ENCODE data around the gene ZSWIM7. TPM values are rescaled to one million over a fixed set of nuclear protein-coding genes. Genes with fewer than 3 reads are reported as not detected.

Gene ZSWIM7, protein sequence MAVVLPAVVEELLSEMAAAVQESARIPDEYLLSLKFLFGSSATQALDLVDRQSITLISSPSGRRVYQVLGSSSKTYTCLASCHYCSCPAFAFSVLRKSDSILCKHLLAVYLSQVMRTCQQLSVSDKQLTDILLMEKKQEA
- 11.9 and 12.2 TPM in 2 replicates for total RNA-seq

DNA sequence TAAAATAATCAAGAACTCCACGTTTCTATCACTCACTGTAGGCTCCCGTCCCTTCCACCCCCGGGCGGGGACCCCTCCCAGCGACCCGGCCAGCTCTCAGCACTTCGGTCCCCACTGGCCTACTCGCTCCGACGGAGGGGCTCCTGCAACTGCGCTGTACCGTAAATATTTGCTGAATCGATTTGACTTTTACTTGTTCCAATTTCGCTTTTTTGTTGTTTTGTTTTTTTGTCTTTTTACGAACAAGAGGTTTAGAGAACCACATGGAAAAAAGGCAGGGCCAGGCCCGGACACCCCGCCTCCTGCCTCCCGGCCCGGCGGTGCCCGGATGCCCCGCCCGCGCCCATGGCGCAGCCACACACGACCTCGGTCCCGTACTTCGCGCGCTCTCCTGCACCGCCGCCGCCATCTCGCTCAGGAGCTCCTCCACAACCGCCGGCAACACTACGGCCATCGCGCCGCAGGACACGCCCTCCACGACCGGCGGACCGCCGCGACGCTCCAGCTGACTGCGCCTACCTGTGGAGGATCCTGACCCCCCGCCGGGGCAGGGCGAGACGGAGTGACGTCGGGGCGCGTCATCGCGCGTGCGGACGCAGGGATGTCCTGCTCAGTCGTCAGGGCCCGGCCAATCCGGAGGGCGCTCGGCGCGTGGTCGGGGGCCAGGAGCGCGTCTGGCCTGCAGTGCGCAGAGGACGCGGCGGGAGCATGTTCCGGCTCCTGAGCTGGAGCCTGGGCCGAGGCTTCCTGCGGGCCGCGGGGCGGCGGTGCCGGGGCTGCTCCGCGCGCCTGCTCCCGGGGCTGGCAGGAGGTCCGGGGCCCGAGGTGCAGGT lies at the start of gene ZSWIM7, which contains the start of gene TTC19:
ZSWIM7 (minus strand) TSS at position 564 of the 833 bp plus-strand sequence; CDS start at position 454, 110 bp downstream.
TTC19 (plus strand) TSS at position 684 of the 833 bp plus-strand sequence; CDS start at position 709, 25 bp downstream.
- intact Hi-C loops (cut with micrococcal nuclease): loop anchor here (1.0 to 5.0 kb wide), 4 partner anchors 40 to 440 kb away; partner anchors contain the start of genes NCOR1 and PIGL

DNA sequence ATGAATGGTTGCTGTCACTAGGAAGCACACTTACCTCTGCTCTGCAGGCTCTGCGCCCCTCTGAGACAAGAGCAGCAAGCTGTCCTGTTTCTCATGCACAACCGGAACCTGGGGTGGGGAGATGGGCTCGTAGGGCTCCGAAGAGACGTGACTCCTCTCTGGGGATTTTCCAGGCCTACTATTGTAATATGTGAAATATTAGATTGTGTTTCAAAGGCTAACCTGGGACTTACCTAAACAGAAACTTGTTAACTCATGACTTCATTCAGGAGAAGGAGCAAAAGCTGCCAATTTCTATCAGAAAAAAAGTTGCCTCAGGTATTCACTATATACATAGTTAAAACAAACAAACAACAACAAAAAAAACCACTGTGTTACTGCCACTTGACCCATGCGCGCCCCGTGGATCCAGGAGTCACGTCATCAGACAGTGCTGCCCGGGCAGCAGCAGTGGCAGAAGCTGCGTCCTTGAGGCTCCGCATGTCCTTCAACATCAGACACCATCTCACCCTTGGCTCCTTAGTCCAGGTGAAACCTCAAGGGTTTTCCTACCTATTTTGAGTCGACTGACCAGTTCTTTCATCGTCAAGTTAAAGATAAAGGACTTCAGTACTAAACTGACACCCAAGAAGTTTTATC lies 49.4 kb upstream of the ZSWIM7 start:
- intact Hi-C loops (cut with micrococcal nuclease): no loop called here

DNA sequence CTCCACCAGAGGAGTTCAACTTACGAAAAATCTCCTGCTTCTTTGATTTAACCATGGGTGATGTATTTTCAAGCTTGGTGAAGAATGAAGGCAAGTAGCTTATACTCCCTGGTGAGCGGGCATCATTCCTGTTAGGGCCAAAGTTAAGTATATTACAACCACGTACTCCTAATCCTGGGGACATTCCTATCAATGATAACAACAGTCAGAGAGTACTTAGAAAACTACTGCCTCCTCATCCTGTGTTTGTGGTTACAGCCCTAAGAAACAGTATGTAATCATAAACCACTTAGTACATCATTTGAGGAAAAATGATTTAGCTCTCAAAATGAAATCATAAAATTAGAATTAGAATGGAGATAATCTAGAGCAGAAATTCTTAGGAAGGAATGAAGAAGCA lies 47.5 kb upstream of the ZSWIM7 start:
- intact Hi-C loops (cut with micrococcal nuclease): no loop called here

DNA sequence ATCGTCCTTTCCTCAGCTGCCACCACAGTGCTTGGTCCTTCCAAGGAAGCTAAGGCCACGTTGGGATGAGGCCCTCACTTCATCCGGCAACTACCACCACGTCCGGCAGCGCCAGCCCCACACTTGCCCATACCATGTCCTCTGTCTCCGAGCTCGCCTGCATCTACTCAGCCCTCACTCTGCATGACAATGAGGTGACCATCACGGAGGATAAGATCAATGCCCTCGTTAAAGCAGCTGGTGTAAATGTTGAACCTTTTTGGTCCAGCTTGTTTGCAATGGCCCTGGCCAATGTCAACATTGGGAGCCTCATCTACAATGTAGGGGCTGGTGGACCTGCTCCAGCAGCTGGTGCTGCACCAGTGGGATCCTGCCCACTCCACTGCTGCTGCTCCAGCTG lies 45.0 kb upstream of the ZSWIM7 start:
- intact Hi-C loops (cut with micrococcal nuclease): no loop called here

DNA sequence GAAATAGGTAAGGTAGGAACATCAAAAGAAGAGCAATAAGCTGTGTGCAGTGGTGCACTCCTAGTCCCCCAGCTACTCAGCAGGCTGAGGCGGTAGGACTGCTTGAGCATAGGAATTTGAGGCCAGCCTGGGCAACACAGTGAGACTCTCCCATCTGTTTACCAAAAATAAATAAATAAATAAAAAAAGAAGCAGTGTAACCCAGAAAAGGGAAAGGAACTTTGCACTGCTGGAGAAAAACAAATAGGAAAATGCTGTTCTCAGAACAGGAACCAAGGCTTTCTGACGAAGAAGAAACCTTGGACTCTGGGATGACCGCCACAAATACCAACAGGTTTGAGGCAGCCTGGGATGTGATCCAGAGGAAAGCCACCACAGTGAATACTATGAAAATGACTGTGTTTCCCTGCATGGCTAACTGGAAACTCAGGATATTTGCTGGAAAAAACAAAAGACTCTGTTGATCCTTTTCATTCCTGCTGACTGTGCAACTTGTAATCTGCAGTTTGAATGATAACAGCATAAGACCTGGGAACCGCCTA lies 41.3 kb upstream of the ZSWIM7 start:
- intact Hi-C loops (cut with micrococcal nuclease): no loop called here

DNA sequence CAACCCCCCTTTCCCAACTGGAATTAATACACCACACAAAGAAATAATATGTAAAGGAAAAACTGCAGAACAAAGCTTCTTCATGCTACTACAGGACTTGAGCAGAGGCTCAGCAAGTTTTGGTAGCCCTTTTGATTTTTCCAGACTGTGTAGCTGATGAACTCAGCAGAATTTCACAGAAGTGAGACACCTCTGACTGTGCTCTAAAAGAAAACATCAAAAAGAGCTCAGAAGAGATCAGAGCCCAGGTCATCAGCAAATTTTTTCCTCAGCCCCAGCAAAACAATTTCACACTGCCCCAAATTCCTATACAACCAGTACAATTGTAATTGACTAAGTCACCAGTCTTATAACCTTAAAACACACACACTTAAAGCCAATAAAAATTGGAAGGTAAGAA lies 38.1 kb upstream of the ZSWIM7 start:
- intact Hi-C loops (cut with micrococcal nuclease): no loop called here

DNA sequence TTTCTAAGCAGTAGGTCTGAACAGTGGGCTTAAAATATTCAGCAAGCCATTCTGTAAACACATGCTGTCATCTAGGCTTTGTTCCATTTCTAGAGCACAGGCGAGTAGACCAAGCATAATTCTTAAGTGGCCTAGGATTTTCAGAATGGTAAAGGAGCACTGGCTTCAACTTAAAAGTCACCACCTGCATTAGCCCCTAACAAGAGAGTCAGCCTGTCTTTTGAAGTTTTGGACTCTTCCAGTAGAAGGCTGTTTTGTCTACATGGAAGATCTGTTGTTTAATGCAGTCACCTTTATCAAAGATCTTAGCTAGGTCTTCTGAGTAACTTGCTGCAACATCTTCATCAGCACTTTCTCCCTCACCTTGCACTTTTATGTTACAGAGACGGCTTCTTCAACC lies 36.8 kb upstream of the ZSWIM7 start:
- intact Hi-C loops (cut with micrococcal nuclease): no loop called here

DNA sequence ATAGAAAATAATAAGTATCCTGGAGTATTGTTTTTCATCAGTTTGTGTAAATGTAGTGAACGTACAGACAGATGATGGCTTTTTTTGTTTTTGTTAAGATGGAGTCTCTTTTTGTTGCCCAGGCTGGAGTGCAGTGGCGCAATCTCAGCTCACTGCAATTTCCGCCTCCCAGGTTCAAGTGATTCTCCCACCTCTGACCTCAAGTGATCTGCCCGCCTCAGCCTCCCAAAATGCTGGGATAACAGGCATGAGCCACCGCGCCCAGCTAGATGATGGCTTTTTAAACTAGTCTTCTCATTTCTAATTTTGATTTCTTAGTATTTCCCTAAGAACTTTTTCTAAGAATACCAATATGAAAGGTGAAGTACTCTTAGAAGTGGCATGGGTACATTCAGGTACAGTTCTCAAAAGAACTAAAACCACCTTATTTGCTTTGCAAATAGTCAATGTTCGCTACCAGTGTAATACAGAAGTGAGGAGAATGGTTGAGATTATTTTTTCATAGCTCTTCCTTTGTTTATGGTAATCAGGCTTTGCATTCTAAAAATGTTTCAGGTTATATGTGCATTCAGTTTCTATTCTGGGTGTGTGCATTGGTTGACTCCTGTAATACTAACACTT lies 34.3 kb upstream of the ZSWIM7 start:
- intact Hi-C loops (cut with micrococcal nuclease): no loop called here

DNA sequence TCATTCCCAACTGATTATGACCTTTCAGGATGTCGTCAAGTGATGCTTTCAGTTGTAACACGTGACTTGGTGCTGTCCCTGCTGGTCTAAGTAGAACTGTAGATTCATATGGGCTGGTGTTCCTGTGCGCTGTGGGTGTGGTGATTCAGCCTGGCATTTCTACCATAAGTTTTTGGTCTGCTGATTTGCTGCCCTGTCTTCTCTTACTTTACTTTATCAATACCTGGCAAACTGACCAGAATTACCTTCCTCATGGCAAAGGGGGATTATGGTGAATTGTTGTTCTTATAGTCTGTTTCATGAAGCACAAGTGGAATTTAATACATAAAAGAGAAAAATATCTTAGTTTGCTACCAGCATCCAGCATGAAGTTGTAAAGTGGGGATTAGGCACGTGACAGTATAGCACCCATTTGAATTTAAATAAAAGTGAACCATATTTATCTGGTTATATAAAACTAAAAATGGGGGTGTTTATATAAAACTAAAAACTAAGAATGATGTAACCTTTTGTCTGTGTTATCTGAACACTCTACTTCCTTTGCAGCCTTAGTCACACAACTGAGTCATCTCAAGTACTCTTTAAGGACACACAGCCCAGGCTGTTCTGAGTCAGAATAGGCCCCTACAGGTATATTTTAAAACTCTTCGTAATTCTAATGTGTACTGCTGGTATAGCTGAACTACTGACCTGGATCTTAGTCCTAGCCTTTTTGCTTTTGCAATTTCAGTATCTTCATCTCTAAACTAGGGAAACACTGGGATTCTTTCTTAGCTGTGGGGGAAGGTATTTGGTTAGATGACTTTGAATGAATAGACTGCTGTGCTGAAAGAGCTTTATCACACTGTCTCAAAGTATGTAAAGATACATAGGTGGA lies 28.4 kb upstream of the ZSWIM7 start:
- intact Hi-C loops (cut with micrococcal nuclease): loop anchor here (5.0 kb wide), 1 partner anchor 189 kb away; the partner anchor contains the start of genes NCOR1 and PIGL

DNA sequence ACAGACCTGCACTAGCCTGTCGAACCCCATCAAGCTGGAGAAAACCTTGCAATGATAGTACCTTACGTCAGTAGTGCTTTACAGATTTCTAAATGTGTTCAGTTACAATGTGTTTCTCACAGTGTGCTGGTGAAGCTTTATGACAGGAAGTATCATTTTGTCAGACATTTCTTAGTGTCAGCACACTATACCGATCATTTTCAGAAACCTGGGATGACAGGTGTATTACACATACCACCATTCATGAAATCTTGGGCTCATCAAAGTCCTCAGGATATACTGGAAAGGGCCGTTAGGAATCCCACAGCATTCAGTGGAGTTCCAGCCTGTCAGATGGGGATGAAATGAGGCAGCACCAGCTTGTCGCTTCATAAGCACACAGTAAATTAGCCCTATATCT lies 27.4 kb upstream of the ZSWIM7 start:
- intact Hi-C loops (cut with micrococcal nuclease): loop anchor here (5.0 kb wide), 1 partner anchor 190 kb away; the partner anchor contains the start of genes NCOR1 and PIGL

DNA sequence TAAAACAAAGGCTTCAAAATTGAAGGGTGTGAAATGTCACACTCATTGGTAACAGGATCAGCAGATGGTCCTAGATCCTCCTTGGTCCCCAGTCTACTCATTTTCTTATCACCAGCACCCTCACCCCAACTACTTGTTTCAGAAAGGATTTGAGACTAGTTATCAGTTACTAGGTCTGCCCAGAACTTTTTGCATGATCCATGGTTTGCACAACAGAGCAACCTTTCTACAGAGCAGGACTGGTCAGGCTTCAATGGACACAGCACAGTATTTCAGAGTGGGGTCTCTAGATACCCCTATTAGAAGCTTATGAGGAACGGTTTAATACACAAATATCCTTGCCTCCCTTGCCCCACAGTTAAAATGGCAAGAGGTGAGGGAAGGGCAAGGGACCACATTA lies 25.7 kb upstream of the ZSWIM7 start:
- intact Hi-C loops (cut with micrococcal nuclease): loop anchor here (5.0 kb wide), 1 partner anchor 192 kb away; the partner anchor contains the start of genes NCOR1 and PIGL

DNA sequence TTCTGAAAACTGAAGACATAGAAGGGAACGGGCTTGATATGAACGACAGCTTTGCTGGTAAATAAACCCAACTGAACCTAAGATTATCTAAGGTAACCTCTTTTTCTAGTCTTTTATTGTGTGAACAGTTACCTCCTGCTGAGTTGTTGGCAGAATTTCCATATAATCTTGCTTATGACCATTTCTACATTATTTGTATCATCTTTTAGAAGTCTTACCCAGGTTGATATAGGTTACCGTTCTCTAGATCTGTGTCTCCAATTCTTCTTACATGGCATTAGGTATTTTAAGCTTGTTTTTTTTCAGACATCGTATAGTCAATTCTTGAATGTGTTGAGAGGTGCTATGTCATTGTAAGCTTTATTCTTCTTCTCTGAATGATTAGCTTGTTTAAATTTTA lies 24.4 kb upstream of the ZSWIM7 start:
- intact Hi-C loops (cut with micrococcal nuclease): no loop called here

DNA sequence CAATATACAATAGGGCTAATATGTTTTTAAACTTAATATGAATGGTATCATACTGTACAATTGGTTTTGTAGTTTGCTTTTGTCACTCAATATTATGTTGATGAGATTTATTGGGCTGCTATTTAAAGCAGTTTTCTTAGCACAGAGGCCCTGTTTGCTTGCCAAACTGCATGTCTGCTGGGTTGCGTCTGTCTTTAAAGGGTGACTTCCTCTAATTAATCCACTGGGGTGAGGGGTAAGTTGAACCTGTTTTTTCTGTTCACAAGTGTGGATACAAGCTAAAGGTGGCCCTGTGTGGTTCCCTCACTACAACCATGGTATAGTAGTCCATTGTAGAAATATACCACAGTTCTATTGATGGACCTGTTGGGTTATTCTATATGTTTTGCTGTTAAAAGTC lies 19.8 kb upstream of the ZSWIM7 start:
- intact Hi-C loops (cut with micrococcal nuclease): no loop called here

DNA sequence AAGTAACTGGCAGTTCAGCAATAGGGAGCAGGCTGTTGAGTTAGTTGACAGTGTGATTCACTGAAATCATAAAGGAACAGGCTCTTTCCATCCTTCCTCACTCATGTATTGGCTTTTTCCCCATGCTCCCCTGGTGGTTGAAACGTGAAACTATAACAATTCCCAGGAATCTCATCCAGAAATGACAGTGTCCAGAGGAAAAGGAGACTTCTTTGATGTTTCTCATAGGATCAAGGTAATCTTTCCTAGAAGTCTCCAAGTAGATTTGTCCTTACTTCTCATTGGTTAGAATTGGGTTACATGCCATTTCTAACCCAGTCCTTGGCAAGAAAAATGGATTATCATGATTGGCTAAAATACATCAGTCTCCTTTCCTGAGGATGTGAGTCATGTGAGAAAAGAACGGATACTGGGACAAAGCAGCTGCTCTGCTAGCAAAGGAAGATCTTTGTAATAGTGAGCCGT lies 14.5 kb upstream of the ZSWIM7 start:
- intact Hi-C loops (cut with micrococcal nuclease): no loop called here

DNA sequence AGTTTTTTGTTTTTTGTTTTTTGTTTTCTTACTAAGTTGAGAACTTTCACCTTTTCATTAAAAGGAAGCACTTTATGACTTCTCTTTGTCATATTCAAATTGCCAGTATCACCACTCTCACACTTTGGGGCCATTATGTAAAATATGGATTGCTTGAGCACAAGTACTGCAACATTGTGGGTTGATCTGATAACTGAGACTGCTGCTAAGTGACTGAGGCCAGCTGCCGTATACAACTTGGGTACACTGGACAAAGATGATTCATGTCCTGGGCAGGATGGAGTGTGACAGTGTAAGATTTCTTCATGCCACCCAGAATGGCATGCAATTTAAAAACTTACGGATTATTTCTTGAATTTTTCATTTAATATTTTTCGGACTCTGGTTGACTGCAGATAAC lies 7.9 kb upstream of the ZSWIM7 start:
- intact Hi-C loops (cut with micrococcal nuclease): no loop called here

DNA sequence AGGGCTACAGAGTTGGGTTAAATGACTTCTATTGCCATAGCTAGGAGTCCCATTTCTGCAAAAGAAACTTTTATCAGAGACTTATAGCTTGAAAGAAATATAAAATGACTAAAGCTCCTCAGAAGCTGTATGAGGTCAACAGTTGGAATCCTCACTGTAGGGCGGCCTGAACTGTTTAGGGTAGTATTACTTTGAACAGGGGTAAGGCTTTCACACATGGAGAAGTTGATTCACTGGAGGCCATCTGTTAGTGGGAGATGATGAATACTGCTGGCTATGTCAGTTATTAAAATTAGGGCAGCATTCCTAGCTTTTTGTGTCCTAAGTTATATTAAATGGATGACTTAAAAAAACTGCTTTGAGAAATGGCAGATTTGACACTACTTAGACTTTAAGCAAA lies 6.1 kb upstream of the ZSWIM7 start:
- intact Hi-C loops (cut with micrococcal nuclease): no loop called here

DNA sequence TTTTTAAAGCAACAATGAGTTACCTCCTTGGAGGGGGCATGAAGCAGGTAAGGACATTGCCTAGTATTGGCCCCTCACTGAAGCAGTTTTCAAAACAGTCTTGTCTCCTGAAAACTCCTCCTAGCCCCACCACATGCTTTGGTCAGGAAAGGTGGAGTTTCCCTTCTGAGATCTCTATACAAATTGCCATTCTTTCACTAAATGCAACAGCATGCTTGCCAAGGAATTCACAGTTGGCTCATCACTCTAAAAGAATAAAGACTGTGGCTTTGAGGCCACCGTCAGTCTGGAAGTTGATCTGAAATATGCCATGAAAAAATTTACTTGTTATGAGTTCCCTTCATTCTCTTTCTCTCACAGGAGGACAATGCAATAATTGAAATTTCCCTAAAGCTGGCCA lies 4.3 kb upstream of the ZSWIM7 start:
- intact Hi-C loops (cut with micrococcal nuclease): no loop called here

DNA sequence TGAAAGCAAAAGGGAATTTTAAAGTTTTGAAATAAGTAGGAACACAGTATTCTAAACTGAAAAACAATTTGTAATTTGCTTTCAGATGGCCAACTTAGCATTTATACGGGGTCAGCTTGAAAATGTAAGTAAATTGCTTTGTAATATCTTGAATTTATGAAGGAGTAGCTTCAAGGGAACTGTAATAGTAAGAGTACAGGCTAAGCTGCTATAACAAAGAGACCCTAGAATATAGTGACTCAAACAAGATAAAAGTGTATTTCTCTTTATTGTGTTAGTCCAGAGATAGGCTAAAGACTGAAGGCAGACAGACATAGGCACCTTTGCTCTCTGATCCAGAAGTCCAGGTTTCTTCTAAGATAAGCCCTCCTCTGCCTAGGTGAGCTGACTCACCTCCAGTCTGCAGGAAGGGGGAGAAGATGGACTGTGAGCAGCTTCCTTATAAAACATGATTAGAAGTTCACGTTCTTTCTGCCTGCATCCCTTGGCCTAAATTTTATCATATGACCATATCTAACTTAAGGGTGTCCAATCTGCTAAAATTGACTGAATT lies 3.3 kb upstream of the ZSWIM7 start:
- intact Hi-C loops (cut with micrococcal nuclease): no loop called here

DNA sequence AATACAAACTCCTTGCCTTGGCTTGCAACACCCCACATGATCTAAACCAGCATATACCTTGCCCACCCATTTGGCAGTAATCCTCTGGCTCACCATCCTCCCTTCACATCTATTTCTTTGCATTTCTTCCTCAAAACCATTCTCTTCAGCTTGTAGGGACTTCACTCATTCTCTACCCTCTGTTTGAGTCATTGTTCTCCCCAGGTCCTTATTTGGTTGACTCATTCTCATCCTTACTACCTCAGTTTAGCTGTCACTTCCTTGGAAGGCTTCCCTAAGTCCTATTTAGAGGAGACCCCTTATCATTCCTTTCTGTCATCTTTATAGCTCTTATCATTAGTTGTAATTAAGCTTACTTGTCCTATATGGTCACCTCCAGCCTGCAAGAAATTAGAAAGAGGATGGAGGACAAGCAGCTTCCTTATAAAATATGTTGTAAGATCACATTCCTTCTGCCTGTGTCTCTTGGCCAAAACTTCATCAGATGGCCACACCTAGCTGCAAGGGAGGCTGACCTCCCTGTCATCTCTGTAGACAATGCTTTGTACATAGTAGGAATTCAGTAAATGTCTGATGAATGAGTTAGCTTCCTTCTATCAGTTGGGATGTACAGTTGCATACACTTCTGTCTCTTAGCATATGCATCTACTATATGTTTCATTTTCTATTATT lies 1.9 kb upstream of the ZSWIM7 start:
- intact Hi-C loops (cut with micrococcal nuclease): no loop called here

Data from T-helper 2 cell treated with Interferon-gamma antibody and Interleukin-4, amounts not matched to agents 100 ng/mL and 5 ng/mL, for 36 hours (primary cell).